Left lung (tissue), 10 donors: ENCODE measurements around the gene ARPC1B. TPM values are rescaled to one million over a fixed set of nuclear protein-coding genes. Genes with fewer than 3 reads are reported as not detected.

Source experiments
- ATAC-seq: fragments of 200-7000 bp; cut with Tn5 transposase; one replicate; pipeline ENCODE4 v1.9.1; 2020; ENCODE audit warnings: moderate library complexity
- DNase-seq, 4 donors: peaks; one replicate each; pipeline ENCODE4 v3.0.0-alpha.2; 2013 to 2020
- H3K27ac ChIP-seq, 2 donors: fragments of 200-600 bp; sonication (generic) in 1 of 2; one replicate each; pipeline versions ENCODE4 v1.5.0 to v1.8.0; 2020 to 2021
- H3K27me3 ChIP-seq, 2 donors: fragments of 200-600 bp; sonication (generic) in 1 of 2; one replicate each; pipeline versions ENCODE4 v1.5.0 to v1.8.0; 2020 to 2021
- H3K36me3 ChIP-seq, 2 donors: fragments of 200-600 bp; sonication (generic) in 1 of 2; one replicate each; pipeline versions ENCODE4 v1.5.0 to v1.8.0; 2020 to 2021
- H3K4me1 ChIP-seq, 2 donors: fragments of 200-600 bp; one replicate each; pipeline ENCODE4 v1.8.0; 2021
- H3K4me3 ChIP-seq, 2 donors: fragments of 200-600 bp; sonication (generic) in 1 of 2; one replicate each; pipeline versions ENCODE4 v1.5.0 to v1.8.0; 2020 to 2021; ENCODE audit warnings: mild to moderate bottlenecking in 1 of 2
- H3K9me3 ChIP-seq, 2 donors: fragments of 200-600 bp; sonication (generic) in 1 of 2; one replicate each; pipeline versions ENCODE4 v1.5.0 to v1.8.0; 2020 to 2021
- CTCF ChIP-seq, 2 donors: fragments of 200-600 bp; sonication (generic) in 1 of 2; IDR thresholded peaks; one replicate each; pipeline versions ENCODE4 v1.5.0 to v1.8.0; 2021; ENCODE audit warnings: antibody characterized with exemption in 2 of 2
- intact Hi-C, 2 donors: fragments of 100-400 bp; cut with DNase I; formaldehyde crosslinking; loops; one replicate each; pipeline versions ENCODE4 v1.11.2 to v1.14.2; 2022
- polyA plus RNA-seq, 6 donors: library from polyadenylated mRNA; unstranded; fragments of 120-200 nt; gene quantifications; one replicate each; pipeline ENCODE4 v1.2.1, GENCODE V29; 2013; ENCODE audit not compliant: insufficient read length in 6 of 6
- total RNA-seq, 2 donors: library from RNA; stranded (reverse); fragmentation: NEBNext Ultra II Directional; extraction: Animal tissue kit (Norgen Biotek cat#: 25700); gene quantifications; one replicate each; pipeline ENCODE4 v1.2.1, GENCODE V29; 2021
- donor health status: DM: no; HTN: yes; CAD: no.
- donor health status: DM: no; HTN: no; CAD: no.

Gene ARPC1B
- total and polyA plus RNA-seq, 8 donors: 37.1 to 311 (median 50.1) TPM

GRCh38 chr7:99380823-99381663, 6.5 kb downstream of the ARPC1B start:
- ATAC-seq: no peak
- Histone ChIP-seq H3K36me3 (peaks cover 0 to 59% of the 10 kb centered on the region in 2 donors), H3K27me3 (no peaks in the 10 kb centered on the region), H3K4me3 (peak overlapping the region in 1 of 2 donors; percentile 47), H3K4me1 (peaks cover 38 to 96% of the 10 kb centered on the region in 2 donors), H3K9me3 (no peaks in the 10 kb centered on the region), H3K27ac (peak overlapping the region; percentile 91 to 97)
- intact Hi-C loops: no loop called here
- no peak for TF ChIP-seq CTCF (IDR thresholded peaks at IDR 0.05)
- DNase-seq: no peak

GRCh38 chr7:99381664-99382075, 7.1 kb downstream of the ARPC1B start:
- DNase-seq: no peak
- Histone ChIP-seq H3K36me3 (peaks cover 0 to 59% of the 10 kb centered on the region in 2 donors), H3K27ac (peak overlapping the region in 1 of 2 donors; percentile 97), H3K4me3 (no peak overlapping the region), H3K9me3 (no peaks in the 10 kb centered on the region), H3K27me3 (no peaks in the 10 kb centered on the region), H3K4me1 (peaks cover 31 to 91% of the 10 kb centered on the region in 2 donors)
- ATAC-seq: no peak
- TF ChIP-seq CTCF (IDR thresholded peaks at IDR 0.05): no peak
- intact Hi-C loops: no loop called here

- Histone ChIP-seq H3K36me3 (peaks cover 0 to 59% of the 10 kb centered on the region in 2 donors), H3K4me3 (no peak overlapping the region)
- no peak for DNase-seq
These were observed 8.7 kb downstream of the ARPC1B start for GRCh38 chr7:99383203-99383602.

GRCh38 chr7:99383791-99384370, 9.4 kb downstream of the ARPC1B start:
- ATAC-seq (no peak), DNase-seq (no peak)
- no peak for TF ChIP-seq CTCF (IDR thresholded peaks at IDR 0.05)
- Histone ChIP-seq H3K4me1 (peaks cover 24 to 69% of the 10 kb centered on the region in 2 donors), H3K36me3 (peaks cover 0 to 63% of the 10 kb centered on the region in 2 donors), H3K9me3 (no peaks in the 10 kb centered on the region), H3K27me3 (no peaks in the 10 kb centered on the region), H3K27ac (no peak overlapping the region), H3K4me3 (no peak overlapping the region)
- intact Hi-C loops: no loop called here

More at GRCh38 chr7:99383203-99383602, 8.7 kb downstream of the ARPC1B start:
- H3K9me3 ChIP-seq: no peaks in the 10 kb centered on the region
- no peak overlapping the region for H3K27ac ChIP-seq
- peaks cover 29 to 76% of the 10 kb centered on the region in 2 donors for H3K4me1 ChIP-seq
- intact Hi-C loops: no loop called here
- no peaks in the 10 kb centered on the region for H3K27me3 ChIP-seq
- no peak for TF ChIP-seq CTCF (IDR thresholded peaks at IDR 0.05)
- no peak for ATAC-seq

GRCh38 chr7:99384523-99384922, 10.0 kb downstream of the ARPC1B start:
- no peak overlapping the region for H3K27ac ChIP-seq
- no peak for DNase-seq
- no peak overlapping the region for H3K4me3 ChIP-seq
- ATAC-seq: no peak
- H3K9me3 ChIP-seq: no peaks in the 10 kb centered on the region
- peaks cover 18 to 63% of the 10 kb centered on the region in 2 donors for H3K4me1 ChIP-seq
- TF ChIP-seq CTCF (IDR thresholded peaks at IDR 0.05): no peak
- H3K27me3 ChIP-seq: no peaks in the 10 kb centered on the region
- intact Hi-C loops: no loop called here
- H3K36me3 ChIP-seq: peaks cover 0 to 69% of the 10 kb centered on the region in 2 donors
